Activated naive CD8-positive, alpha-beta T cell treated with anti-CD3 and anti-CD28 coated beads, Interleukin-2, amount 50 U/mL, for 24 hours (primary cell): ENCODE data around the gene NFATC2.

Source experiments
- ATAC-seq: fragments of 150-1000 bp; cut with Tn5 transposase; one replicate; pipeline ENCODE4 v1.10.0; 2021
- DNase-seq: peaks from one replicate; pipeline ENCODE4 v3.0.0; 2021
- H3K27ac Mint-ChIP-seq: one replicate; pipeline ENCODE4 v1.8.0; 2021; ENCODE audit warnings: mild to moderate bottlenecking, mixed read lengths
- H3K27me3 Mint-ChIP-seq: one replicate; pipeline ENCODE4 v1.8.0; 2021; ENCODE audit warnings: mixed read lengths
- H3K36me3 Mint-ChIP-seq: one replicate; pipeline ENCODE4 v1.8.0; 2021; ENCODE audit warnings: low read depth, mixed read lengths
- H3K4me1 Mint-ChIP-seq: one replicate; pipeline ENCODE4 v1.8.0; 2021; ENCODE audit warnings: mixed read lengths
- H3K4me3 Mint-ChIP-seq: one replicate; pipeline ENCODE4 v1.8.0; 2021; ENCODE audit warnings: mild to moderate bottlenecking, moderate library complexity, mixed read lengths
- H3K9me3 Mint-ChIP-seq: one replicate; pipeline ENCODE4 v1.8.0; 2021; ENCODE audit warnings: mixed read lengths

The NFATC2 gene

GRCh38 chr20:51338692-51339440 is 203.7 kb downstream of the NFATC2 start:
- peaks cover 3% of the 10 kb centered on the region for H3K4me1 Mint-ChIP-seq
- ATAC-seq, result no peak
- H3K27ac Mint-ChIP-seq, result no peak overlapping the region
- peaks cover 8% of the 10 kb centered on the region for H3K27me3 Mint-ChIP-seq
- H3K4me3 Mint-ChIP-seq, result no peak overlapping the region
- peaks cover 11% of the 10 kb centered on the region for H3K9me3 Mint-ChIP-seq
- H3K36me3 Mint-ChIP-seq, result no peaks in the 10 kb centered on the region
- DNase-seq, result no peak

- H3K27me3 Mint-ChIP-seq, result peaks cover 3% of the 10 kb centered on the region
- H3K4me1 Mint-ChIP-seq, result peaks cover 3% of the 10 kb centered on the region
- H3K36me3 Mint-ChIP-seq, result no peaks in the 10 kb centered on the region
- H3K4me3 Mint-ChIP-seq, result no peak overlapping the region
- no peak for DNase-seq
- ATAC-seq, result no peak
- H3K27ac Mint-ChIP-seq, result no peak overlapping the region
- no peaks in the 10 kb centered on the region for H3K9me3 Mint-ChIP-seq
Observed at GRCh38 chr20:51337126-51337805, 205.3 kb downstream of the NFATC2 start.
